K562 (cell line): ENCODE data around the gene ESPN. TPM values are rescaled to one million over a fixed set of nuclear protein-coding genes. Genes with fewer than 3 reads are reported as not detected.

Source experiments
- ATAC-seq: fragments of 200-7000 bp; cut with Tn5 transposase; 3 replicates; pipeline ENCODE4 v1.9.1; 2020; ENCODE audit warnings: moderate library complexity
- BruUV-seq: library from RNA; stranded (reverse); fragments of 400-500 nt; replicated peaks from 2 replicates; lab custom pipeline; 2021; lab: Mats Ljungman, UMichigan
- CTCF ChIA-PET: fragments of 300-600 bp; formaldehyde crosslinking; extraction: SDS; loops from one replicate; lab custom pipeline; 2021; ENCODE audit warnings: low intra/inter-chr PET ratio; lab: Yijun Ruan, JAX
- POLR2A ChIA-PET: fragments of 300-600, 350-650 bp; sonication (Branson Sonifier 250); formaldehyde crosslinking; extraction: SDS; loops from one replicate; lab custom pipeline; 2021; ENCODE audit warnings: antibody characterized with exemption, inconsistent platforms; lab: Yijun Ruan, JAX
- DNase-seq, 4 experiments: peaks; one replicate each; pipeline versions ENCODE4 v3.0.0 to v3.0.0-alpha.2; 2011 to 2018; ENCODE audit warnings: low spot score in 3 of 4, mixed read lengths in 3 of 4; ENCODE audit errors: extremely low read depth in 1 of 4
- FAIRE-seq: peaks from 2 replicates; lab custom pipeline; 2011; peaks lifted over from hg19 to GRCh38; lab: Jason Lieb, UNC
- H2AFZ ChIP-seq: 2 replicates; pipeline ENCODE4 v1.6.0; 2011; ENCODE audit warnings: low read depth, low read length, control low read depth, inconsistent platforms
- H3K27ac ChIP-seq: fragments of 200-600 bp; 3 replicates; pipeline ENCODE4 v1.8.0; 2011; ENCODE audit warnings: low read depth, mild to moderate bottlenecking, control low read depth, inconsistent platforms, low read length, moderate library complexity, mixed read lengths; ENCODE audit errors: extremely low read depth
- H3K27me3 ChIP-seq, 2 experiments: fragments of 300-600 bp in 1 of 2; 2 replicates in 1 of 2; 3 replicates in 1 of 2; pipeline versions ENCODE4 v1.6.0 to v1.8.0; 2011; ENCODE audit warnings: inconsistent platforms in 2 of 2, low read length in 2 of 2, mild to moderate bottlenecking in 1 of 2, mixed read lengths in 1 of 2, moderate library complexity in 1 of 2; ENCODE audit not compliant: control insufficient read depth in 2 of 2, insufficient read depth in 2 of 2
- H3K36me3 ChIP-seq: fragments of 300-600 bp; 3 replicates; pipeline ENCODE4 v1.8.0; 2011; ENCODE audit warnings: mild to moderate bottlenecking, low read length, inconsistent platforms; ENCODE audit not compliant: control insufficient read depth, insufficient read depth
- H3K4me1 ChIP-seq, 2 experiments: fragments of 200-600 bp in 1 of 2; replicated peaks in 1 of 2; 2 replicates in 1 of 2; 3 replicates in 1 of 2; pipeline versions ENCODE4 v1.5.1 to v1.8.0; 2011; ENCODE audit warnings: inconsistent platforms in 2 of 2, low read length in 2 of 2, mild to moderate bottlenecking in 1 of 2, mixed read lengths in 1 of 2, moderate library complexity in 1 of 2; ENCODE audit not compliant: control insufficient read depth in 2 of 2, insufficient read depth in 2 of 2
- H3K4me2 ChIP-seq: 2 replicates; pipeline ENCODE4 v1.6.1; 2011; ENCODE audit warnings: low read length, control low read depth, inconsistent platforms, mixed read lengths; ENCODE audit not compliant: insufficient read depth
- H3K4me3 ChIP-seq: fragments of 200-600 bp; sonication (generic), shearing (Covaris generic); 2 replicates; pipeline ENCODE4 v1.5.1; 2016; ENCODE audit warnings: control low read depth, inconsistent platforms
- H3K79me2 ChIP-seq: fragments of 200-600 bp; 3 replicates; pipeline ENCODE4 v1.8.0; 2011; ENCODE audit warnings: low read length, inconsistent platforms; ENCODE audit not compliant: control insufficient read depth, insufficient read depth
- H3K9ac ChIP-seq, 2 experiments: 2 replicates each; pipeline versions ENCODE4 v1.6.0 to v1.6.1; 2011; ENCODE audit warnings: low read depth in 2 of 2, low read length in 2 of 2, control low read depth in 1 of 2, inconsistent platforms in 1 of 2, mild to moderate bottlenecking in 1 of 2, mixed read lengths in 1 of 2; ENCODE audit not compliant: insufficient read depth in 1 of 2
- H3K9me1 ChIP-seq: one replicate; pipeline ENCODE4 v1.6.0; 2011; ENCODE audit warnings: inconsistent platforms, mild to moderate bottlenecking, low read length, moderate library complexity; ENCODE audit not compliant: control insufficient read depth, insufficient read depth
- H3K9me3 ChIP-seq: replicated peaks from 2 replicates; pipeline ENCODE4 v1.5.1; 2011; ENCODE audit warnings: low read depth, low read length, inconsistent platforms; ENCODE audit not compliant: control insufficient read depth, insufficient read depth
- H4K20me1 ChIP-seq: replicated peaks from 2 replicates; pipeline ENCODE4 v1.6.1; 2011; ENCODE audit warnings: low read length, inconsistent platforms, mixed read lengths; ENCODE audit not compliant: control insufficient read depth, insufficient read depth
- BRD4 ChIP-seq: fragments of 200-600 bp; sonication (generic); IDR thresholded peaks from 2 replicates; pipeline ENCODE4 v1.6.1; 2017; ENCODE audit warnings: inconsistent platforms
- CBX1 ChIP-seq: sonication (generic); IDR thresholded peaks from 2 replicates; pipeline ENCODE4 v1.6.1; 2016; ENCODE audit warnings: antibody characterized with exemption, low read depth, mild to moderate bottlenecking
- PHF8 ChIP-seq: fragments of 200-600 bp; sonication (generic); IDR thresholded peaks from 2 replicates; pipeline ENCODE4 v1.6.1; 2012; ENCODE audit warnings: mixed run types, mild to moderate bottlenecking, inconsistent platforms, low read length, moderate library complexity, borderline replicate concordance
- ZFP30 ChIP-seq: fragments of 250-450 bp; sonication (Bioruptor Pico); IDR thresholded peaks from 2 replicates; pipeline ENCODE4 v1.8.0; 2022; ENCODE audit warnings: moderate library complexity, mild to moderate bottlenecking, inconsistent platforms, borderline replicate concordance
- ZNF318 ChIP-seq, 2 experiments: fragments of 450-650 bp; IDR thresholded peaks; 2 replicates each; pipeline ENCODE4 v1.6.1; 2016; ENCODE audit warnings: mild to moderate bottlenecking in 2 of 2, borderline replicate concordance in 1 of 2, low read depth in 1 of 2, moderate library complexity in 1 of 2
- WGBS: fragments of 100-300 bp; shearing (Covaris generic); methylation state at CpG from one replicate; pipeline ENCODE4 v1.1.6; 2016; ENCODE audit warnings: low coverage, mixed read lengths; ENCODE audit not compliant: insufficient coverage; ENCODE audit errors: missing lambda C conversion rate; 5-methylcytosine and 5-hydroxymethylcytosine counted together
- in situ Hi-C: fragments of 300-500 bp; cut with MboI; formaldehyde crosslinking; loops from 4 replicates; pipeline ENCODE4 v1.15.0; 2018; ENCODE audit warnings: inconsistent platforms, mixed read lengths
- intact Hi-C: fragments of 100-400 bp; cut with micrococcal nuclease; formaldehyde crosslinking; loops from 2 replicates; pipeline ENCODE4 v1.14.2; 2022
- polyA plus RNA-seq, 8 experiments: library from polyadenylated mRNA; depleted of rRNA in 4 of 8; stranded (reverse) in 5 of 8; unstranded in 3 of 8; fragments of >200 nt; fragmentation: Nextera tagmentation in 2 of 8; fragmentation: Illumina TruSeq in 1 of 8; extraction: Ambion mirVana in 2 of 8; extraction: Trizol in 1 of 8; gene quantifications; 2 replicates each; pipeline versions ENCODE4 v1.2.1 to v1.2.3, GENCODE V29; 2011 to 2014; ENCODE audit warnings: inconsistent platforms in 1 of 8, missing spikeins in 1 of 8
- total RNA-seq, 7 experiments: library from RNA; depleted of rRNA in 6 of 7; stranded (reverse); fragments of >200 nt in 6 of 7; fragmentation: Illumina TruSeq in 2 of 7; extraction: Trizol in 2 of 7; gene quantifications; 2 replicates each; pipeline versions ENCODE4 v1.2.1 to v1.2.3, GENCODE V29; 2011 to 2021; ENCODE audit warnings: low replicate concordance in 1 of 7
- TF ChIP-seq, protein P1 (sequence below): IDR thresholded peaks from 2 replicates; pipeline ENCODE4 v1.6.1; 2011; ENCODE audit not compliant: insufficient read length; ENCODE audit errors: extremely low read depth
- TF ChIP-seq, protein P2 (sequence below): fragments of 450-650 bp; formaldehyde crosslinking; IDR thresholded peaks from 2 replicates; pipeline ENCODE4 v1.4.0; 2022; ENCODE audit warnings: missing genetic modification characterization

Gene ESPN
- total and polyA plus RNA-seq, 9 of the 15 experiments (the other 6 are each of a cell fraction or from before 2014, with no cell fraction given), result 0.07 to 1.2 (median 0.45) TPM; not detected in 3

- Histone ChIP-seq H3K36me3 (no peaks in the 10 kb centered on the region), H2AFZ (no peak overlapping the region), H3K79me2 (no peaks in the 10 kb centered on the region), H3K4me2 (no peak overlapping the region), H3K27me3 (peaks cover 72 to 88% of the 10 kb centered on the region in 2 experiments), H3K9ac (peak overlapping the region in 1 of 2 experiments; percentile 62; a peak in 1 of 4 replicates), H3K27ac (no peak overlapping the region), H4K20me1 (peaks cover 45% of the 10 kb centered on the region), H3K9me1 (no peaks in the 10 kb centered on the region), H3K9me3 (no peaks in the 10 kb centered on the region), H3K4me3 (no peak overlapping the region), H3K4me1 (peaks cover 0 to 65% of the 10 kb centered on the region in 2 experiments; a peak in 2 of 5 replicates)
- intact Hi-C loops (no loop called here), in situ Hi-C loops (no loop called here)
- WGBS, result 15% methylated on average over 27 of the region's 27 CpGs
- no peak for ATAC-seq
- ChIA-PET POLR2A (interaction anchor here (0.9 to 1.4 kb wide), 3 partner anchors 10 to 62 kb away, joined by 3 to 5 read pairs (median 4); no protein-coding TSS in a partner anchor), CTCF (no interaction called here)
- BruUV-seq, result no TSS peak
- no peak for DNase-seq
- peak; percentile 60 for FAIRE-seq
- TF ChIP-seq CBX1, result no peak
- no peak for TF ChIP-seq BRD4
- TF ChIP-seq, protein P1, sequence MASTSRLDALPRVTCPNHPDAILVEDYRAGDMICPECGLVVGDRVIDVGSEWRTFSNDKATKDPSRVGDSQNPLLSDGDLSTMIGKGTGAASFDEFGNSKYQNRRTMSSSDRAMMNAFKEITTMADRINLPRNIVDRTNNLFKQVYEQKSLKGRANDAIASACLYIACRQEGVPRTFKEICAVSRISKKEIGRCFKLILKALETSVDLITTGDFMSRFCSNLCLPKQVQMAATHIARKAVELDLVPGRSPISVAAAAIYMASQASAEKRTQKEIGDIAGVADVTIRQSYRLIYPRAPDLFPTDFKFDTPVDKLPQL, result no peak
- no peak for TF ChIP-seq ZFP30 (CRISPR knock-in tag)
- TF ChIP-seq ZNF318 (IDR thresholded peaks at IDR 0.05; ENCODE audit: borderline replicate concordance in 1 of 2, low read depth in 1 of 2), result no peak
- TF ChIP-seq, protein P2, sequence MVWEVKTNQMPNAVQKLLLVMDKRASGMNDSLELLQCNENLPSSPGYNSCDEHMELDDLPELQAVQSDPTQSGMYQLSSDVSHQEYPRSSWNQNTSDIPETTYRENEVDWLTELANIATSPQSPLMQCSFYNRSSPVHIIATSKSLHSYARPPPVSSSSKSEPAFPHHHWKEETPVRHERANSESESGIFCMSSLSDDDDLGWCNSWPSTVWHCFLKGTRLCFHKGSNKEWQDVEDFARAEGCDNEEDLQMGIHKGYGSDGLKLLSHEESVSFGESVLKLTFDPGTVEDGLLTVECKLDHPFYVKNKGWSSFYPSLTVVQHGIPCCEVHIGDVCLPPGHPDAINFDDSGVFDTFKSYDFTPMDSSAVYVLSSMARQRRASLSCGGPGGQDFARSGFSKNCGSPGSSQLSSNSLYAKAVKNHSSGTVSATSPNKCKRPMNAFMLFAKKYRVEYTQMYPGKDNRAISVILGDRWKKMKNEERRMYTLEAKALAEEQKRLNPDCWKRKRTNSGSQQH (CRISPR knock-in tag), result no peak
- TF ChIP-seq PHF8, result no peak
Measured at GRCh38 chr1:6500544-6501278, 76.1 kb downstream of the ESPN start.
